ENCODE data around the gene UBAP2L. TPM values are rescaled to one million over a fixed set of nuclear protein-coding genes. Genes with fewer than 3 reads are reported as not detected.
A peak's percentile ranks its signal among the peaks of the same experiment; 100 is the strongest.

Gene UBAP2L, protein sequence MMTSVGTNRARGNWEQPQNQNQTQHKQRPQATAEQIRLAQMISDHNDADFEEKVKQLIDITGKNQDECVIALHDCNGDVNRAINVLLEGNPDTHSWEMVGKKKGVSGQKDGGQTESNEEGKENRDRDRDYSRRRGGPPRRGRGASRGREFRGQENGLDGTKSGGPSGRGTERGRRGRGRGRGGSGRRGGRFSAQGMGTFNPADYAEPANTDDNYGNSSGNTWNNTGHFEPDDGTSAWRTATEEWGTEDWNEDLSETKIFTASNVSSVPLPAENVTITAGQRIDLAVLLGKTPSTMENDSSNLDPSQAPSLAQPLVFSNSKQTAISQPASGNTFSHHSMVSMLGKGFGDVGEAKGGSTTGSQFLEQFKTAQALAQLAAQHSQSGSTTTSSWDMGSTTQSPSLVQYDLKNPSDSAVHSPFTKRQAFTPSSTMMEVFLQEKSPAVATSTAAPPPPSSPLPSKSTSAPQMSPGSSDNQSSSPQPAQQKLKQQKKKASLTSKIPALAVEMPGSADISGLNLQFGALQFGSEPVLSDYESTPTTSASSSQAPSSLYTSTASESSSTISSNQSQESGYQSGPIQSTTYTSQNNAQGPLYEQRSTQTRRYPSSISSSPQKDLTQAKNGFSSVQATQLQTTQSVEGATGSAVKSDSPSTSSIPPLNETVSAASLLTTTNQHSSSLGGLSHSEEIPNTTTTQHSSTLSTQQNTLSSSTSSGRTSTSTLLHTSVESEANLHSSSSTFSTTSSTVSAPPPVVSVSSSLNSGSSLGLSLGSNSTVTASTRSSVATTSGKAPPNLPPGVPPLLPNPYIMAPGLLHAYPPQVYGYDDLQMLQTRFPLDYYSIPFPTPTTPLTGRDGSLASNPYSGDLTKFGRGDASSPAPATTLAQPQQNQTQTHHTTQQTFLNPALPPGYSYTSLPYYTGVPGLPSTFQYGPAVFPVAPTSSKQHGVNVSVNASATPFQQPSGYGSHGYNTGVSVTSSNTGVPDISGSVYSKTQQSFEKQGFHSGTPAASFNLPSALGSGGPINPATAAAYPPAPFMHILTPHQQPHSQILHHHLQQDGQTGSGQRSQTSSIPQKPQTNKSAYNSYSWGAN
- total RNA-seq = 142 TPM

DNA sequence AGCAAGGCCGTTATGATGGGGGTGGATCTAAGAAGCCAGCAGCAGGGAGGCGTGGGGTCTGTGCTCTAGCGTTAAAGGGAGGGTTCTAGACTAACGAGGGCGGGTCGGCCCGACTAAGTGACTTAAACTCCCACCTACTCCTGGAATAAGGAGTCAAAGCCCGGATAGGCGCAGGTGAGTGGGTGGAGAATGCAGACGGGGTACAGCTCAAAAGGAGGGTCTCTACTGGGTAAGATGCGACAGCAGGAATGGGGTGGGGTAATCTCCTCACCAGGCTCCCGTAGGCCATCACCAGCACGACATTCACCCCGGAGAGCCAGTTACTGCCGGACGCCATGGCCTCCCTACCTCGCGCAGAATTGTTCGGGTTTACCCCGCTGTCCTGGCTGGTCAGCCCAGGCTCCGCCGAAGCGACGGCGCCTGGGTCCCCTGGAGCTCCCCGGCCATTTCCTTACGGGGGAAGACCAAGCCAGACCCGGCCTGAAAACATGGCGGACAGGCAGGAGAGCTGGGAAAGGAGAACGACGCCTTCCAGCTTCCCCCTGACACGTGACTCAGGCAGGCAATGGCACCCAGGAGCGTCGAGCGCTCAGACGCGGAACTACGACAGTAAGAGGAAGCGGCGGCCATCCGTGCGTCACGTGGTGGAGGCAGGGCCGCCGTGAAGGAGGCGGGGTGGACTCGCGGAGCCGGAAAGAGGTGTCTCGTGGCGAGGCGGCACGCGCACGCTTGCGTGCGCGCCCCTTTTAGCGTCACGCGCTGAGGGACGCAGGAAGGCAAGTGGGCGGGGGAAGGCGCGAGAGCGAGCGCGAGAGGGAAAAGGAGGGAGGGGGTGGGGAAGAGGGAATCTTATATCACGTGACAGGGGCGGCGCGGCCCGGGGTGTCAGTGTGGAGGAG, at the start of gene UBAP2L:
Gene UBAP2L (plus strand): TSS at position 885 of the 899 bp plus-strand sequence. CDS start 4,169 bp downstream, outside the sequence.
- ATAC-seq (peak; percentile 99), DNase-seq (ENCODE audit: low spot score) (peak; percentile 99)
- intact Hi-C loops (cut with DNase I) = no loop called here

DNA sequence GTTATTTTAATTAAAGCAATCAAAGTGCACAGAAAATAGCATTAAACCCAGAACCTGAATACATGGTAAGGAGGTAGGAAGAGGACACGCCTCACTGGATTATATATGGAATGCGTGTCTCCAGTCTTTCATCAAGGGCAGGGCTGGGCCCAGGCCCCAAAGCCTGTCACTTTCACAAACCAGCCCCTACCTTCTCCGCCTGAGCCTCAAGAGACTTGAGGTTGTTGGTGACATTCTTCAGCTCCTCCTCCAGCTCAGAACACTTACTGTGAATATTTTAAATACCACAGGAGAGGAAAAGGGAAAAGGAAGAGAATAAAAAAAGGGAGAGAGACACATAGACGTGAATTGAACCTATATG, 49.6 kb upstream of the UBAP2L start:
- intact Hi-C loops (cut with DNase I) = no loop called here
- ATAC-seq (no peak), DNase-seq (ENCODE audit: low spot score) (no peak)

DNA sequence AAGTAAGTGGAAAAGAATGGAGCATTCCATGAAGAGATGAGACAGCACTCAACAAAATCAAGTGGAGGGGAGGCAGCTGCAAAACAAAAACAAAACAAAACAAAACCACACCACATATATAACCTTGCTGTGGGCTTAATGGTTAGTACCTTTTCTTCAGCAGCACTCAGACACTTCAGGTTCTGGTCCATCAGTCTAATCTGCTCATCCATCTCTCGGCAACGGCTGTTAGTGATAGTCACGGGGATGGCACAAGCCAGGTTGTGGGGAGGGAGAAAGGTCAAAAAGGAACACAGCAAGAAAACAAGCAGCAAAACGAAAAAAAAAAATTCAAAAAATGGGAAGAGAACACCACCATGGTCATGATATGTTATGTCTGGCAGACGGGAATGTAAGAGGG, 48.9 kb upstream of the UBAP2L start:
- intact Hi-C loops (cut with DNase I) = no loop called here
- no peak for ATAC-seq

DNA sequence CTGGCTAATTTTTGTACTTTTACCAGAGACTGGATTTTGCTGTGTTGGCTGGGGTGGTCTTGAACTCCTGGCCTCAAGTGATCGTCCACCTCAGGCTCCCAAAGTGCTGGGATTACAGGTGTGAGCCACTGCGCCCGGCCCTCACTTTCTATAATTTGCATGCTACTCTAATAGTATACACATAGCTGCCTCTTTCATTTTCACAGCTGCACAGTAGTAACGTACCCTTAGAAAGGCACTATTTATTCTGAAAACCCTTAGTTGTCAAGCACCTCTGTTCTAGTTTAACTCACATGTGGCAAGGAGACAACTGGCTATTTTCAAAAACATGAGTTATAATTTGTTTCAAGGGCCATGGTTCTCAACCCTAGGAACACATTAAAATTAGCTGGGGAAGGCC, 46.1 kb upstream of the UBAP2L start:
- ATAC-seq (no peak), DNase-seq (ENCODE audit: low spot score) (no peak)
- intact Hi-C loops (cut with DNase I) = loop anchor here (5.0 kb wide), 1 partner anchor 952 kb away; no protein-coding TSS in a partner anchor

More for the DNA sequence above, 48.9 kb upstream of the UBAP2L start:
- DNase-seq (ENCODE audit: low spot score) = no peak

DNA sequence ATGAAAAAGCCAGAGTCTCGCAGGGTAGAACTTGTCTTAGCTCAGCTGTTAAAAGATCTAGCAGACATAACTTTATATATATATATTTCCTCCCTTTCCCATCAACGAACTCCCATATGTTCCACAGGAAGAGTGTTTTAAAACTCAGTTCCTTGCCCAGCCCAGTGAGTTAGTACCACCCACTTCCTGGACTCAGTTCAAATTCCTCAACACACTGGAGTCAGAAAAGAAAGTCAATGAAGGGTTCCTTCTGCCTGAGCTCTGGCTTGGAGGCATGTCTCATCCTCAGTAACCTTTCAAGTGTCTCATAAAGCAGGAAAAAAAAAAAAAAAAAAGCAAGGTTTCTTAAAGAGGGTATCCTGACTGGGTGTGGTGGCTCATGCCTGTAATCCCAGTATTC, 44.4 kb upstream of the UBAP2L start:
- intact Hi-C loops (cut with DNase I) = loop anchor here (5.0 kb wide), 1 partner anchor 954 kb away; no protein-coding TSS in a partner anchor
- ATAC-seq (peak; percentile 59), DNase-seq (ENCODE audit: low spot score) (no peak)

DNA sequence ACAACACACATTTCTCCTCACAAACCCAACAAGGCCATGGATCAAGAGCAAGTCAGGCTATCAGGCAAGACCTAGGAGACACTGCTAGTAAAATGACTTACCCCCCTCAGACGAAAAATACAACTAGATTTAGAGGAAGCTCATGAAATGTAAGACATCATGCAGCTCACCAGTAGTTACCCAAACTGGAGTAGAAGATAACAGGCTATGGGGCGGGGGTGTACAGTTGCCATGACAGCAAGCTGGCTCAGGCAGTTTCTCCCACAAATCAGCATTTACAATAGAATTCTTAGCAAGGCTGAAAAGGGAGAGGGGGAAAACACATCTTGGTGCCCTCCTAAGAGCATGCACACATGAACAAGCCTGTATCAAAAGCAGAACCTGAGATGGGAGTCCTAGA, 42.7 kb upstream of the UBAP2L start:
- DNase-seq (ENCODE audit: low spot score) (no peak), ATAC-seq (no peak)
- intact Hi-C loops (cut with DNase I) = loop anchor here (5.0 kb wide), 1 partner anchor 956 kb away; no protein-coding TSS in a partner anchor

DNA sequence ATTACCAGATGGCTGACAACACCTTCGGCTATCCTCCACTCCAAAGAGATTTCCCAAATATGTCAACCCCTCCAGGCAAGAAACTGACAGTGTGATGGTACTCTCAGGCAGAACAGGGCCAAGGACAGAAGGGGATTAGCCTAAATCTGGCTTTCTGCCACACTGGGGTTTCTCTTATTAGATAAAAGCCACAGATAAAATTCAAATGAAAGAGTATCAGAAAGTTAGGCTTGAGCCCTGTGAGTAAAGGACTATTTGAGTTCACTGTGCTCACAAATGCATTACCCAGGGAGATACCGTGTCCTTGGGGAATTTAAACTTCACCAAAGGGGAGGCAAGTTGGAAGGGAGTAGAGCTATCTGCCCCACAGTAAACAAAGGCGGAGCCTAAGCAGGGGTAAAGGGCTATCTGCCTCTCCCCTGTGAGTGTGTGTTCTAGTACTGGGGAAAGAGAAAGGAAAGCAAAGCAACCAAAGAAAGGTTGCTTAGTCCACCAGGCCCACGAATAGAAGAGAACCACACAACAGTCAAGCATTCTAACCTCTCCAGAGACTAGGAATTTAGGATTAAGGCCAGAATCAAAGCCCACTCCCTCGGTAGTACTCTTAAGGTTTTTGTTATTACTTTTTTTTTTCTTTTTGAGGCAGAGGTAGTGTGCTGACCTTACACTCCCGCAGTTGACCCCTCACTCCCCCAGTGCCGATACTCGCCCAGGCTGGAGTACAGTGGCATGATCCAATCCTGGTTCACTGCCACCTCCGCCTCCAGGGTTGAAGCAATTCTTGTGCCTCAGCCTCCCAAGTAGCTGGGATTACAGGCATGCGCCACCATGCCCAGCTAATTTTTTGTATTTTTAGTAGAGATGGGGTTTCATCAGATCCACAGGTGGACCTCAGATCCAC, 41.6 kb upstream of the UBAP2L start:
- DNase-seq (ENCODE audit: low spot score) (no peak), ATAC-seq (no peak)
- intact Hi-C loops (cut with DNase I) = loop anchor here (5.0 kb wide), 1 partner anchor 957 kb away; no protein-coding TSS in a partner anchor

DNA sequence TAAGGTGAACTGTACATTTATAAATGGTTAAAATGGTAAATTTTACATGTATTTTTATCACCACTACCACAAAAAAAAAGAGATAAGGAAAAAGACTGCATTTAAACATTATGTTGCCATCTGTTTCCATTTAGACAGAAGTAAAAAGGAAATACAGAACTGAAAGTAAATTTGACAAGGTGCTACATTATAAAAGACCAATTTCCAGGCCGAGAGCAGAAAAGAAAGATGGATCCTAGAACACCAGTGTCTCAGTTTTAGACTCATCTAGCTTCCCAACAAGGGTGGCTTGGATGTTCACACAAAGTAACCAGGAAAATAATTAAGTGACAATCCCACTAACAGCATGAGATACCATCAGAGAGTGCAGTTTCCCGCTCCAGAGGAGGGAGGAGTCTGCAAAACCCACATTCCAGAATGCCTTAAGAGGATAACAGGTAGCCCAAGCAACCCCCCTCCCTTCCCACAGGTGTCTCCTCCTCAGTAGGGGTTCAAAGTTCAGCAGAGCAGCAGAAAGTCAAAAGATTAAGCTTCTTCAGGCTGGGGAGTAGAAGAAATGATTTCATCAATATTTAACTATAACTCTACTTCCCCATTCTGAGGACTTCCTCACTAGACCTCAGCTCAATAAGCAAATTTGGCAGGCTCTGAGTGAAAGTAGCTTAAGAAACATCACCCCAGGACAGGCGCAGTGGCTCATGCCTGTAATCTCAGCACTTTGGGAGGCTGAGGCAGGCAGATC, 40.6 kb upstream of the UBAP2L start:
- no peak for DNase-seq (ENCODE audit: low spot score)
- intact Hi-C loops (cut with DNase I) = loop anchor here (5.0 kb wide), 1 partner anchor 958 kb away; no protein-coding TSS in a partner anchor
- ATAC-seq = no peak

DNA sequence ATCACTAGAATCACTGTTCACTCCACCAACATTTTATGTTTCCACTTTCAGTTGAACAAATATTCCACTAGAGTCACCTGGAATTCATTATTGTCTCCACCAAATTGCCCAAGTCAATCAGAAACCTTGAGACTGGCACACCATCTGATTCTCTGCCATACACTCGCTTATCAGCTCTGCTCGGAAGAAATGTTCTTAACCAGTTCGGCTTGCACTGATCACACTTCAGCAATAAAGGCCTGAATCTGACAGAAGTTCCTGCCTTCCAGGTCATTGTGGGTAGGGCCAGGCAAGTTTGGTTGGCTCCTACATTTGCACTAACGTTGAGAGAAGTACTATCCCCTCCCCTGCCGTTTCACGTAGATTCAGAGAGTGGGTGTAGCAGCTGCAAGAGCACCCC, 38.8 kb upstream of the UBAP2L start:
- DNase-seq (ENCODE audit: low spot score) (no peak), ATAC-seq (no peak)
- intact Hi-C loops (cut with DNase I) = no loop called here

DNA sequence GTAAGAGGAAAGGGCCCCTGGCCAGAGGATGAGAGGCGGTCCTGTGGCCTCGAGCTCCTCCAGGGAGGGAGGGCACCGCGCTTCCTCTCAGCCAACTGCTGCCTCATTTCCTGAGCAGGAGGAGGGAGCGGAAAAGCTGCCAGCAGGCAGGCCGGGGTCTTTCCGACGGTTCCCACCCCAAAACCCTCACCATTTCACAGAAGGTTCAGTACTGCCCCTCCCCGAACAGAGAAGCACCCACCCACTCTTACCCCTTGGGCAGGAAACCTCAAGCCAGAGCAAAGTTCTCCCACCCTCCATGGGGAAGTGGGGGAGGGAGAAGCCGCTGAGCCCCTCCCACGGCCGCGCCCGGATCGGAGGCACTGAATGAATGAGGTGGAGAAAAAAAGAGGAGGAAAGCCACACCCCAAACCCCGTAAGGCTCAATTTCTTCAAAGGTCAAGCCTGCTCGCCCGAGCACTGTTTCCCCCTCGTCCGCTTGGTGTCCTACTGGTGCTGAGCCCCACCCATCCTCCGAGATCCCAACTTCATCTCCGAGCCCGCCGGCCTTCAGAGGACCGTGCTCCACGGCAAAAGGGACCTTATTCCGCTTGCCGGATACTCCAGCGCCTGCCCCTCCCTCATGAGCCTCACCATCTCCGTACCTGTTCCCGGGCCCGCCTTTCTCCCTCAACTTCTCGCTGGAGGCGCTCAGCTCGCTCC, 38.3 kb upstream of the UBAP2L start:
- ATAC-seq (peak; percentile 70), DNase-seq (ENCODE audit: low spot score) (peak; percentile 81)
- intact Hi-C loops (cut with DNase I) = no loop called here

DNA sequence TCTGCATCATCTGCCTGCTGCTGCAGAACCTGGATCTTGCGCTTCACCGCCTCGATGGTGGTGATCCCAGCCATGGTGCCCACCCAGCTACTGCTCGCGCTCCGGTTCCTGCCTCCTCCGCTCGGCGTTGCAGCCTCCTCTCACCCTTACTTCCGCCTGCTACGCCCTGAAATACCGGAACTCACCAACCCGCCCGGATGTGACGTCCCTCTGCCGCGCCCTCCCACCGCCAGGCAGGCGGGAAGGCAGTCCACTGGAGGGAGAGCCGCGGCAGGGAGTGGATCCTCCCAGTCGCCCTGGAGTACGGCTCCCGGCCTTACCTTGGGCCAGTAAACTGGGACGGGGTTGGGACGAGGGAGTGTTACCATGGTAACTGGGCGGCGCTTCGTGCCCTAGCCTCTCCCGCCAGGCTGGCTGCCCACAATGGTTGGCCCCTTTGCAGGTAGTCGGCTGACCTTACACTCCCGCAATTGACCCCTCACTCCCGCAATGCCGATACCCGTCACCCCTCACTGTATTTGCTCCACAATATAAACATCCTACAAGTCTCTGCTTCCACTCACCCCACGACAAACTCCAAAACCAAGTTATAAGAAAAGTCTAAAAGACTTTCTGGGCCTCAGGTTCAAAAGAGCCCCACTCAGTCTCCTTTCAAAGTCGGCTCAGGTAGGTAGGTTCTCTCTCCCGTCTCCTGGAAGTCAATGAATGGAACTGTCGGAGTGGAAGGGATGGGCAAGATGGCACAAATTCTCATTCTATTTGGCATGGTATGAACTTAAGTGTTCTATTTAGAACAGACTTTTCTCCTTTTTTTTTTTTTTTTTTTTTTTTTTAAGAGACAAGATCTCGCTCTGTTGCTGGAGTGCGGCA, 37.5 kb upstream of the UBAP2L start:
- intact Hi-C loops (cut with DNase I) = no loop called here
- DNase-seq (ENCODE audit: low spot score) (peak; percentile 97), ATAC-seq (peak; percentile 99)

DNA sequence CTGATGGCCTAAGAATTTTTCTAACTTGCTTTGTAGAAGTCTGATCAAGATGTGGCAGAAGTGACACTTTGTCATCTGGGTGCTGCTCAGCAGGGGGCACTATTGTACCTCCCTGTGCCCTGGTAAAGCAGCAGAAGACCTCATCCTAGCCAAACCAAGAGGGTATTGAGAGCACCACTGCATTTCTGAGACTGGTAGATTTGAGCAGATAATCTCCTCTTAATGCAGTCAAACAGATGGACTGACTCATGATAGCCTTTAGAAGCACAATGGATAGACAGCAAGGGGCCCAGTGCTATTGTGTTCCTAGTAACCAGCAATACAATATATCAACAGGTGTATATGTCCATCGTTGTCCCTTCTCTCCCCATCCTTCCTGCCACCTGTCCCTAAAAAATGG, 34.6 kb upstream of the UBAP2L start:
- no peak for DNase-seq (ENCODE audit: low spot score)
- ATAC-seq = no peak
- intact Hi-C loops (cut with DNase I) = no loop called here

DNA sequence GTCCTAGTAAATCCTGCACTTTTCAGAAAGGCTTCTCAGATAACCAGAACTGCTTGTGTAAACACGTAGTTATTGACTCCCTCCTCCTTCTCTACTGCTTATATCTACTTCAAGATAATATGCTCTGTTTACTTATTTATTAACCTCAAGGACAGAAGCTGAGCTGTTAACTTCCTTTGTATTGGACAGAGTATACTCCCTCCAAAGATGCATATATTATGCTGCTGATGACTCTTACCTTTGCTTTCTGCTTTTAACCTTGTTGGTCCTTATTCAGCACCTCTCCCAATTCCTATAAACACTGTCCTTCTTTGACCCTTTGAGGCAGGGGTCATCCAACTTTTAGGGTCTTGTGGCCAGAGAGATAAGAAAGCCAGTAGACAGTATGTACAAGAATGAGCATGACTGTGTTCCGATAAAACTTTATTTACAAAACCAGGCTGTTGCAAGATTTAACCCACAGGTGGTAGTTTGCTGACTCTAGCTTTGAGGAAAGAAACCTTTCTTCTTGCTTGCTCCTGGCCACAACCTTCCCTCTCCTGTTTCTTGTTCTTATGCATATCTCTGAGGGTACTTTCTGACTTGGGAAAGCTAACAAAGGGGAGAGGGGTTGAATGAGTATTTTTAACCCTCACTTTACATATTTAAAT, 33.8 kb upstream of the UBAP2L start:
- no peak for ATAC-seq
- intact Hi-C loops (cut with DNase I) = no loop called here
- no peak for DNase-seq (ENCODE audit: low spot score)

DNA sequence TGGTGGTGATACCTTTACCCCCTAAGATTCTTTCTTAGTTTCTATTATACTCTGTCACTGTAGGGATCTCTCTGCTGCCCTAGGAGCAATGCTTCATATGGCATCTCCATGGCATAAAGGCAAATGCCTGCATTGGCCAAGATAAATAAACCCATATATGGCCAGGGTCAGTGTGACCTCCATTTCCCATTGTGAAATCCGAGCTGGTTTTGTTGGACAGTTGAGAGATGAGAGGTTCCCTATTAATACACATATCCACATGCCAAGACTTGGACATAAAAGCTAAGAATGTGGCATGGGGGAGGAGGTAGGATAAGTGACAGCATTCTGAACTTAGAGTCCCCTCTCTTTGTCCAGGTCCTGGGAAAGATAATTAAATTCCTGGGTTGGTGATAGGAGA, 30.2 kb upstream of the UBAP2L start:
- ATAC-seq (no peak), DNase-seq (ENCODE audit: low spot score) (no peak)
- intact Hi-C loops (cut with DNase I) = no loop called here

DNA sequence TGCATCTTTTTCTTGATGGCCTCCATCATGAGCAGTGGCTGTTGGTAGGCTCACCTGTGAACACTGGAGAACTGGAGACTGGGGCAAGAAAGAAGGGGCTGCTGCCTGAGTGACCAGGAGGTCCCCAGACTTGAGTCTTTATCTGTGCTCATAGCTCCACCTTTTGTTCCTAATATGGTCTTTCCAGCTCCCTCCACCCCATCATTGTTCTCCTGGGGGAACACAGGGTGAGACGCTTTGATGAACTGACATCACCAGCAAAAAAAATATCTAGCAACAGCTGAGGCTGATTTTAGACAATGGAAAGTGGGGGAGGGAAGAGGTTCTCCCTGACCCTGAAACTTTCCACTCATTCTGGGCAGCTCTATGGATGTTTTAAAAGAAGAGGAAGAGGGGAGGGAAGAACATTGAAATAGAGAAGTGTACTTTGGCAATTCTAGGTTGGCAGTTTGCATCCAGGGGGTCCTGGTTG, 28.7 kb upstream of the UBAP2L start, which contains the start of gene TPM3:
Gene TPM3 (minus strand): TSS at position 111 of the 472 bp plus-strand sequence. CDS start 82 bp downstream, at position 29.
- intact Hi-C loops (cut with DNase I) = no loop called here
- no peak for ATAC-seq
- DNase-seq (ENCODE audit: low spot score) = no peak

Measured in sciatic nerve (tissue), 2 donors.